ENCODE measurements around the gene NPM1. TPM values are rescaled to one million over a fixed set of nuclear protein-coding genes. Genes with fewer than 3 reads are reported as not detected.

NPM1 gene
- total and polyA plus RNA-seq, 2 donors from 2014 or later: 611 to 612 TPM

DNA sequence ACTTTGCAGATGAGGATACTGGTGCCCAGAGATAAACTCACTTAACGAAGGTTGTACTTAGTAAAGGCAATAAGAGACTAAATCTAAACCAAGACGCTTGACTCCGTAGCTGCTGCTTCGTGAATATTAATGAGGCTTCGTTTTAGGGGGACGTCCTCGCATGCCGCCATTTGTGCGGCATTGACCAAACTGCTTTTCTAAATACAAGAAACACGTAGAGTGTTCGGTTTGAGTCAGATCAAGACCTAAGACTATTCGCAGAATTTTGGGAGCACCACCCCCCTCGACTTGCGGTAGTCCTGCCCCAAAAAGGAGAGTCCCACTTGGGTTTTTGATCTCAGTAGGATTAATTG lies 1.1 kb downstream of the NPM1 start:
- peak overlapping the region; percentile 81 to 93 (median 92) for H3K4me3 ChIP-seq (ENCODE audit: low read length in 3 of 3)
- H3K4me1 ChIP-seq (ENCODE audit: control insufficient read depth in 2 of 3, insufficient read depth in 2 of 3, low read depth in 1 of 3, low read length in 3 of 3): peaks cover 0 to 12% (median 9%) of the 10 kb centered on the region in 3 donors
- H3K27ac ChIP-seq (ENCODE audit: low read depth in 2 of 2, low read length in 2 of 2): no peak overlapping the region
- TF ChIP-seq, protein P1, sequence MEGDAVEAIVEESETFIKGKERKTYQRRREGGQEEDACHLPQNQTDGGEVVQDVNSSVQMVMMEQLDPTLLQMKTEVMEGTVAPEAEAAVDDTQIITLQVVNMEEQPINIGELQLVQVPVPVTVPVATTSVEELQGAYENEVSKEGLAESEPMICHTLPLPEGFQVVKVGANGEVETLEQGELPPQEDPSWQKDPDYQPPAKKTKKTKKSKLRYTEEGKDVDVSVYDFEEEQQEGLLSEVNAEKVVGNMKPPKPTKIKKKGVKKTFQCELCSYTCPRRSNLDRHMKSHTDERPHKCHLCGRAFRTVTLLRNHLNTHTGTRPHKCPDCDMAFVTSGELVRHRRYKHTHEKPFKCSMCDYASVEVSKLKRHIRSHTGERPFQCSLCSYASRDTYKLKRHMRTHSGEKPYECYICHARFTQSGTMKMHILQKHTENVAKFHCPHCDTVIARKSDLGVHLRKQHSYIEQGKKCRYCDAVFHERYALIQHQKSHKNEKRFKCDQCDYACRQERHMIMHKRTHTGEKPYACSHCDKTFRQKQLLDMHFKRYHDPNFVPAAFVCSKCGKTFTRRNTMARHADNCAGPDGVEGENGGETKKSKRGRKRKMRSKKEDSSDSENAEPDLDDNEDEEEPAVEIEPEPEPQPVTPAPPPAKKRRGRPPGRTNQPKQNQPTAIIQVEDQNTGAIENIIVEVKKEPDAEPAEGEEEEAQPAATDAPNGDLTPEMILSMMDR (IDR thresholded peaks at IDR 0.05; ENCODE audit: borderline replicate concordance, extremely low read depth, insufficient read depth): no peak
- DNase-seq (no peak), FAIRE-seq (no peak)
- peaks cover 0 to 35% (median 7%) of the 10 kb centered on the region in 3 donors for H3K36me3 ChIP-seq (ENCODE audit: control insufficient read depth in 2 of 3, insufficient read depth in 3 of 3, low read length in 3 of 3)
- intact Hi-C loops (cut with DNase I): no loop called here
- H3K9me3 ChIP-seq (ENCODE audit: control insufficient read depth in 2 of 3, insufficient read depth in 1 of 3, low read length in 3 of 3): no peaks in the 10 kb centered on the region
- no peaks in the 10 kb centered on the region for H3K27me3 ChIP-seq (ENCODE audit: control insufficient read depth, insufficient read depth, low read length)
- peak overlapping the region; percentile 45 to 85 (median 73) for H3K9ac ChIP-seq (ENCODE audit: low read length in 3 of 3)

DNA sequence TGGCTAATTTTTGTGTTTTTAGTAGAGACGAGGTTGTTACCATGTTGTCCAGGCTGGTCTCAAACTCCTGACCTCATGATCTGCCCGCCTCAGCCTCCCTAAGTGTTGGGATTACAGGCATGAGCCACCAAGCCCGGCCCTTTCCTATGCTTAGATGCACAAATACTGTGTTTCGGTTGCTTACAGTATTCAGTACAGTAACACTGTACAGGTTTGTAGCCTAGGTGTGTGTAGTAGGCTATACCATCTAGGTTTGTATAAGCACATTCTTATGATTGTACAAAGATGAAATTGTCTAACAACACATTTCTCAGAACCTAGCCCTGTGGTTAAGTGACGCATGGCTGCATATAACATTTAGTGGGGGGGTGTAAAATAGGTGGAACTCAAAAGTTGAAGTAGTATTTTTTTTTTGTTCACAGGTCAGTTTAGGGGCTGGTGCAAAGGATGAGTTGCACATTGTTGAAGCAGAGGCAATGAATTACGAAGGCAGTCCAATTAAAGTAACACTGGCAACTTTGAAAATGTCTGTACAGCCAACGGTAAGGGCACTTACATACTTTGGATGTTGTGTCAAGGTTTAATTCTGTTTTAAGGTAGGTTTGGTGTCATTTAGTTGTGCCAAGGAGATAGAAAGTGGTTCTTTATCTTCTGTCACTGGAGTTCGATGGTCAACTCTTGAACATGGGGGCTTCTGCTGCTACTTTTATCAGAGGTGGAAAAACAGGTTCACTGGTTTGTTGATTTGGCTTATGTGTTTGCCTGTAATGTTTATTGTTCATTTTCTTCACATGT lies 3.4 kb downstream of the NPM1 start:
- Histone ChIP-seq H3K9me3 (ENCODE audit: control insufficient read depth in 2 of 3, insufficient read depth in 1 of 3, low read length in 3 of 3) (no peaks in the 10 kb centered on the region), H3K4me1 (ENCODE audit: control insufficient read depth in 2 of 3, insufficient read depth in 2 of 3, low read depth in 1 of 3, low read length in 3 of 3) (peaks cover 0 to 12% (median 9%) of the 10 kb centered on the region in 3 donors), H3K4me3 (ENCODE audit: low read length in 3 of 3) (peak overlapping the region in 1 of 3 donors; percentile 25), H3K36me3 (ENCODE audit: control insufficient read depth in 2 of 3, insufficient read depth in 3 of 3, low read length in 3 of 3) (peaks cover 2 to 39% (median 14%) of the 10 kb centered on the region in 3 donors), H3K27ac (ENCODE audit: low read depth in 2 of 2, low read length in 2 of 2) (no peak overlapping the region), H3K27me3 (ENCODE audit: control insufficient read depth, insufficient read depth, low read length) (no peaks in the 10 kb centered on the region), H3K9ac (ENCODE audit: low read length in 3 of 3) (no peak overlapping the region)
- TF ChIP-seq, protein P1 (IDR thresholded peaks at IDR 0.05; ENCODE audit: borderline replicate concordance, extremely low read depth, insufficient read depth): no peak
- FAIRE-seq (no peak), DNase-seq (no peak)
- intact Hi-C loops (cut with DNase I): no loop called here

- FAIRE-seq (no peak), DNase-seq (no peak)
- peaks cover 0 to 12% (median 9%) of the 10 kb centered on the region in 3 donors for H3K4me1 ChIP-seq (ENCODE audit: control insufficient read depth in 2 of 3, insufficient read depth in 2 of 3, low read depth in 1 of 3, low read length in 3 of 3)
- no peaks in the 10 kb centered on the region for H3K9me3 ChIP-seq (ENCODE audit: control insufficient read depth in 2 of 3, insufficient read depth in 1 of 3, low read length in 3 of 3)
- intact Hi-C loops (cut with DNase I): no loop called here
- H3K36me3 ChIP-seq (ENCODE audit: control insufficient read depth in 2 of 3, insufficient read depth in 3 of 3, low read length in 3 of 3): peaks cover 5 to 49% (median 21%) of the 10 kb centered on the region in 3 donors
- TF ChIP-seq, protein P1 (IDR thresholded peaks at IDR 0.05; ENCODE audit: borderline replicate concordance, extremely low read depth, insufficient read depth): no peak
- no peaks in the 10 kb centered on the region for H3K27me3 ChIP-seq (ENCODE audit: control insufficient read depth, insufficient read depth, low read length)
- H3K9ac ChIP-seq (ENCODE audit: low read length in 3 of 3): no peak overlapping the region
- H3K27ac ChIP-seq (ENCODE audit: low read depth in 2 of 2, low read length in 2 of 2): no peak overlapping the region
- no peak overlapping the region for H3K4me3 ChIP-seq (ENCODE audit: low read length in 3 of 3)
Measured at GRCh38 chr5:171391996-171392577, 4.4 kb downstream of the NPM1 start.

Measured in kidney (tissue), 14 donors.